Tibial artery (tissue), 4 donors: Measurements from ENCODE around the gene CFAP206.

Source experiments
- DNase-seq, 2 donors: peaks; one replicate each; pipeline ENCODE4 v3.0.0-alpha.2; 2019
- H3K27ac ChIP-seq, 2 donors: fragments of 200-600 bp; sonication (generic) in 1 of 2; 1 replicate in 1 of 2; 2 replicates in 1 of 2; pipeline ENCODE4 v1.5.1; 2018 to 2019; ENCODE audit warnings: mild to moderate bottlenecking in 1 of 2
- H3K27me3 ChIP-seq, 2 donors: fragments of 200-600 bp; sonication (generic) in 1 of 2; one replicate each; pipeline versions ENCODE4 v1.5.1 to v1.6.0; 2016 to 2019
- H3K36me3 ChIP-seq, 3 donors: fragments of 200-600 bp; sonication (generic) in 2 of 3; one replicate each; pipeline ENCODE4 v1.5.1; 2016 to 2019; ENCODE audit warnings: mild to moderate bottlenecking in 2 of 3
- H3K4me1 ChIP-seq, 4 donors: fragments of 200-600 bp; sonication (generic) in 2 of 4; 1 replicate in 3 of 4; 2 replicates in 1 of 4; pipeline ENCODE4 v1.5.1; 2016 to 2019
- H3K4me3 ChIP-seq, 2 donors: fragments of 200-600 bp; sonication (generic) in 1 of 2; 1 replicate in 1 of 2; 2 replicates in 1 of 2; pipeline ENCODE4 v1.5.1; 2018 to 2019; ENCODE audit warnings: mild to moderate bottlenecking in 2 of 2
- H3K9me3 ChIP-seq, 3 donors: fragments of 200-600 bp; sonication (generic) in 1 of 3; one replicate each; pipeline ENCODE4 v1.5.1; 2016 to 2019
- intact Hi-C: fragments of 100-400 bp; cut with DNase I; formaldehyde crosslinking; loops from one replicate; pipeline ENCODE4 v1.15.0; 2023; ENCODE audit warnings: low total_unique reads
- TF ChIP-seq, protein P1 (sequence below), 2 experiments: fragments of 200-600 bp in 1 of 2; fragments of 450-650 bp in 1 of 2; IDR thresholded peaks; one replicate each; pipeline ENCODE4 v1.5.1; 2017 to 2019; ENCODE audit warnings: antibody characterized with exemption in 2 of 2, mild to moderate bottlenecking in 1 of 2, moderate library complexity in 1 of 2

Gene CFAP206, protein sequence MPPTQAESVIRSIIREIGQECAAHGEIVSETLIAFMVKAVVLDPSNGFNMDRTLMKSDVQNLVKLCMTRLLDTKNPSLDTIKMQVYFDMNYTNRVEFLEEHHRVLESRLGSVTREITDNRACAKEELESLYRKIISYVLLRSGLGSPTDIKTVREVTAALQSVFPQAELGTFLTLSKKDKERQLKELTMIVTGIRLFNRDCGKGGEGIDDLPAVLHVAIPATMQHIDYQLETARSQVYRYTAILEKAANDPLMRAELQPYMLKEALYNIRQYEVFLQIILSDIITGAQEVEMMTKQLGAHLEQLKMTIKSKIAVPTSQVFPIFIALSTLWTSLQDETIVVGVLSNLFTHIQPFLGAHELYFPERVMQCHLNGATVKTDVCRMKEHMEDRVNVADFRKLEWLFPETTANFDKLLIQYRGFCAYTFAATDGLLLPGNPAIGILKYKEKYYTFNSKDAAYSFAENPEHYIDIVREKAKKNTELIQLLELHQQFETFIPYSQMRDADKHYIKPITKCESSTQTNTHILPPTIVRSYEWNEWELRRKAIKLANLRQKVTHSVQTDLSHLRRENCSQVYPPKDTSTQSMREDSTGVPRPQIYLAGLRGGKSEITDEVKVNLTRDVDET

DNA sequence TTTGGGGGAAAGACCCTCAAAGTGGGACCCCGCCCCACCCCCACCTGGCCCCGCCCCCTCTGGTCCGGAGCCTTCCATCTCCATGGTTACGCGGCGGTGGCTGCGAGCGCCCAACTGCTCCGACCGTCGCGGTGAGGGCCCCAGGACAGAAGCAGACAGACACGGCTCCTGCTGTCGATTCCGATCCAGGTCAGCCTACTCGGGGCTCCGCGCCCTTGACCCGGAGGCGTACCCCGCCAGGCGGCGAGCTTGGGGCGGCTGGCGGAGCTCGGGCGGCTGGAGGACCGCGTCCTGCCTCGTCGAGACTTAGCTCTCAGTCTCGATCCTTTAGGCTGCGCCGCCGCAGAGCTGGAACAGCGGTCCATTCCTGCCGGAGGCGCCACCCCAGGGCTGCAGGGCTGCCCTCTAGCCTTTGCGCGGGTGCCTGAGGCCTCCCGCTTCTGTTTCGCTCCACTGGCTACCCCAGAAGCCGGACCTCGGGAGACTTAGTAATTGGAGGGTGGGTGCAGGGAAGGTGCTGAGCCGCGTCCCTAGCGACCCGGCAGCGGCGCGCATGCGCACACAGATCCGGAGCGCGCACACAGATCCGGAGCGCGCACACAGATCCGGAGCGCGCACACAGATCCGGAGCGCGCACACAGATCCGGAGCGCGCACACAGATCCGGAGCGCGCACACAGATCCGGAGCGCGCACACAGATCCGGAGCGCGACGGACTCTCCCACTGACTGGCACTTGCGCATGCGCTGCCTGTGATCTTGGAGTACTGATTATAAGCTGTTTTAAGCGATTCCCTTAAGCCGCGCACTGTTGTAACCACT, at the start of gene CFAP206:
TSS of gene CFAP206 (plus strand) at position 72 of the 820 bp plus-strand sequence. CDS start 1,868 bp downstream, outside the sequence.
- peaks cover 0 to 4% (median 0%) of the 10 kb centered on the region in 4 donors for H3K4me1 ChIP-seq
- peak; percentile 78 to 84 for DNase-seq
- H3K36me3 ChIP-seq, result no peaks in the 10 kb centered on the region
- peak within 1 kb of the TSS; percentile 71 to 72 for H3K27ac ChIP-seq
- H3K4me3 ChIP-seq, result peak within 1 kb of the TSS; percentile 72 to 89
- no peaks in the 10 kb centered on the region for H3K9me3 ChIP-seq
- intact Hi-C loops, result loop anchor here (10.0 kb wide), 1 partner anchor 317 kb away; no protein-coding TSS in a partner anchor
- H3K27me3 ChIP-seq, result no peaks in the 10 kb centered on the region
- TF ChIP-seq, protein P1, sequence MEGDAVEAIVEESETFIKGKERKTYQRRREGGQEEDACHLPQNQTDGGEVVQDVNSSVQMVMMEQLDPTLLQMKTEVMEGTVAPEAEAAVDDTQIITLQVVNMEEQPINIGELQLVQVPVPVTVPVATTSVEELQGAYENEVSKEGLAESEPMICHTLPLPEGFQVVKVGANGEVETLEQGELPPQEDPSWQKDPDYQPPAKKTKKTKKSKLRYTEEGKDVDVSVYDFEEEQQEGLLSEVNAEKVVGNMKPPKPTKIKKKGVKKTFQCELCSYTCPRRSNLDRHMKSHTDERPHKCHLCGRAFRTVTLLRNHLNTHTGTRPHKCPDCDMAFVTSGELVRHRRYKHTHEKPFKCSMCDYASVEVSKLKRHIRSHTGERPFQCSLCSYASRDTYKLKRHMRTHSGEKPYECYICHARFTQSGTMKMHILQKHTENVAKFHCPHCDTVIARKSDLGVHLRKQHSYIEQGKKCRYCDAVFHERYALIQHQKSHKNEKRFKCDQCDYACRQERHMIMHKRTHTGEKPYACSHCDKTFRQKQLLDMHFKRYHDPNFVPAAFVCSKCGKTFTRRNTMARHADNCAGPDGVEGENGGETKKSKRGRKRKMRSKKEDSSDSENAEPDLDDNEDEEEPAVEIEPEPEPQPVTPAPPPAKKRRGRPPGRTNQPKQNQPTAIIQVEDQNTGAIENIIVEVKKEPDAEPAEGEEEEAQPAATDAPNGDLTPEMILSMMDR (IDR thresholded peaks at IDR 0.05), result no peak

DNA sequence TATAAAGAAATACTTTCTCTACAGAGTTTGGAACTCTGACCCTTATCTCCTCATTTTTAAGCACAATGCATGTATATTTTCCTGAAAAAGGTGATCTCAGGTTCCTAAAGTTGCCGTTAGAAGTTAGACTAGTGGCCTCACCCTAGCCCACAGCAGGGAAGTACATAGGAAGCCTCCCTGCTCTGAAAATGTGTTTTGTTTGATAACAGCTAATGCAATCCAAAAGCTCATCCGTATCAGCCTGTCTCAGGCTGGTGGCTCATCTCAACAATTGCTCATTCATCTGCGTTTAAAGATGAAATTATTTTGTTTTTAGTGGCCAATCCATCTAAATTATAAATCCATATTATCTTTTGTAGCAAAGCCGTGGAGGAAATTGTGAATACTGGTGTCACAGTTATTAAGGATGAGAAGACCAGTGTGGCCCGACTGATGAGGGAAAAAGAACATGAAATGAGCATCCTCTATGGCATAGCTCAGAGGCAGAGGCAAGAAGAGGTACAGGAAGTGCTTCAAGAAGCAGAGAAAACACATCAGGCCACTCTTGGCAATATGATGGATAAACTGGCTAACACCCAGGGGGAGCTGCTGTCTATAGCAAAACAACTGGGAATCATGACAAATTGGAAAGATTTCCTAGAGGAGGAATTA, 43.0 kb upstream of the CFAP206 start:
- intact Hi-C loops, result no loop called here
- TF ChIP-seq, protein P1 (IDR thresholded peaks at IDR 0.05), result no peak
- DNase-seq, result no peak
- no peaks in the 10 kb centered on the region for H3K4me1 ChIP-seq
- no peak overlapping the region for H3K27ac ChIP-seq
- no peaks in the 10 kb centered on the region for H3K27me3 ChIP-seq
- peaks cover 0 to 6% (median 3%) of the 10 kb centered on the region in 3 donors for H3K9me3 ChIP-seq
- no peaks in the 10 kb centered on the region for H3K36me3 ChIP-seq
- no peak overlapping the region for H3K4me3 ChIP-seq

DNA sequence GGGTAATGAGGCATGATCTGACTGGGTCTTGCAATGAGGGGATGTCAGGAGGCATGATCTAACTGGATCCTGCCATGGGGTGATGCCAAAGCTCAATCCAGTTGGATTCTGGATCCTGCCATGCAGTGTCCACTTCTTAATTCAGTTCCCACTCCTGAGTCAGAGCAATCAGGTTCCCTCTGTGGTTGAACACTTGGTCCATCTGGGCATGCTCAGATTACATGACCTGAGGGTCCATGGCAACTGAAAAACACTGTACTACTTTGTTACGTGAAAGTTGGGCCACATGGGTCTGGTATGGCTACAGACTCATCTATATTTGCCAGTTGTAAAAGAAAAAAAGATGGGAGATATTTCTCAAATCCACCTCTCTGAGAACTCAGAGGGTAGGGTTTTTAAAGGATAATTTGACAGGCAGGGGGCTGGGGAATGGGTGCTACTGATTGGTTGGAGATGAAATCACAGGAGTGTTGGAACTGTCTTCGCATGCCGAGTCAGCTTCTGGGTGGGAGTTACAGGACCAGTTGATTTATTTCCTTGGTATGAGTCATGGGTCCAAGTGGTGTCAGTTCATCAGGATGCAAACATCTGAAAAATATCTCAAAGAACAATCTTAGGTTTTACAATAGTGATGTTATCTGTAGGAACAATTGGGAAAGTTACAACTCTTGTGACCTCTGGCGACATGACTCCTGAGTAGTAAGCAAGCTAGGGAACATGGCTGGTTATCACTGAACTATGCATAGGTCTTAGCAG, 41.5 kb upstream of the CFAP206 start:
- Histone ChIP-seq H3K36me3 (no peaks in the 10 kb centered on the region), H3K4me1 (no peaks in the 10 kb centered on the region), H3K9me3 (peaks cover 0 to 6% (median 3%) of the 10 kb centered on the region in 3 donors), H3K27ac (no peak overlapping the region), H3K27me3 (no peaks in the 10 kb centered on the region), H3K4me3 (no peak overlapping the region)
- TF ChIP-seq, protein P1 (IDR thresholded peaks at IDR 0.05), result no peak
- no peak for DNase-seq
- intact Hi-C loops, result no loop called here

DNA sequence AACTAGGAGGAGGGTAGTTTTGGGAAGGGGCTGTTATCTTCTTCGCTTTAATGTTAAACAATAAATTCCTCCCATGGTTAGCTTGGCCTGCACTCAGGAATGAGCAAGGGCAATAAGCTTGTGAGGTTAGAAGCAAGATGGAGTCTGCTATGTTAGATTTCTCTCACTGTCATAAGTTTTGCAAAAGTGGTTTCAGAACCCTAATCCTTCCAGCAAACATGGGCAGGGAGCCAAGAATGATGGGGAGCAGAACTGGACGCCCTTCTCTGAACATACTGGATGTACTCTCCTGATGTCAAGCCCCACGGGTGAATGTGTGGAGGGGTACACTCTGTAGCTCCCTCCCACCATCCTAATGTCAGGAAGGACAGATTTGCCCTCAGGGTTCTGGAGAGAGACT, 40.9 kb upstream of the CFAP206 start:
- H3K4me1 ChIP-seq, result no peaks in the 10 kb centered on the region
- H3K36me3 ChIP-seq, result no peaks in the 10 kb centered on the region
- no peak for DNase-seq
- no peak overlapping the region for H3K27ac ChIP-seq
- intact Hi-C loops, result no loop called here
- no peaks in the 10 kb centered on the region for H3K27me3 ChIP-seq
- H3K9me3 ChIP-seq, result peaks cover 0 to 6% (median 3%) of the 10 kb centered on the region in 3 donors
- TF ChIP-seq, protein P1 (IDR thresholded peaks at IDR 0.05), result no peak
- no peak overlapping the region for H3K4me3 ChIP-seq
